ENCODE results near the gene TCHP.

Gene TCHP

GRCh38 chr12:109938947-109939346 lies 38.9 kb downstream of the TCHP start:
- no peak for DNase-seq

GRCh38 chr12:109939504-109939903 lies 39.4 kb downstream of the TCHP start:
- DNase-seq, result no peak

- DNase-seq, result no peak
Measured at GRCh38 chr12:109940339-109940923, 40.4 kb downstream of the TCHP start.

GRCh38 chr12:109943811-109944210 lies 43.7 kb downstream of the TCHP start:
- no peak for DNase-seq

GRCh38 chr12:109944561-109945359 lies 44.7 kb downstream of the TCHP start:
- DNase-seq, result no peak

- DNase-seq, result no peak
Measured at GRCh38 chr12:109946505-109946904, 46.4 kb downstream of the TCHP start.

- DNase-seq, result no peak
Measured at GRCh38 chr12:109946913-109947312, 46.8 kb downstream of the TCHP start.

GRCh38 chr12:109947521-109947920 lies 47.4 kb downstream of the TCHP start:
- no peak for DNase-seq

- no peak for DNase-seq
Measured at GRCh38 chr12:109948368-109948767, 48.3 kb downstream of the TCHP start.

- DNase-seq, result no peak
Measured at GRCh38 chr12:109949089-109949488, 49.0 kb downstream of the TCHP start.

- no peak for DNase-seq
Measured at GRCh38 chr12:109950625-109951024, 50.6 kb downstream of the TCHP start.

GRCh38 chr12:109951136-109951535 lies 51.1 kb downstream of the TCHP start:
- no peak for DNase-seq

GRCh38 chr12:109951751-109952150 lies 51.7 kb downstream of the TCHP start:
- no peak for DNase-seq

GRCh38 chr12:109952160-109952858 lies 52.2 kb downstream of the TCHP start:
- DNase-seq, result no peak

GRCh38 chr12:109952873-109953272 lies 52.8 kb downstream of the TCHP start:
- no peak for DNase-seq

- no peak for DNase-seq
Measured at GRCh38 chr12:109953656-109954055, 53.6 kb downstream of the TCHP start.

- no peak for DNase-seq
Measured at GRCh38 chr12:109958374-109958773, 58.3 kb downstream of the TCHP start.

GRCh38 chr12:109959411-109960093 lies 59.5 kb downstream of the TCHP start:
- no peak for DNase-seq

GRCh38 chr12:109961201-109961600 lies 61.1 kb downstream of the TCHP start:
- DNase-seq, result no peak

- DNase-seq, result no peak
Measured at GRCh38 chr12:109961612-109962011, 61.5 kb downstream of the TCHP start.

- DNase-seq, result no peak
Measured at GRCh38 chr12:109962398-109962797, 62.3 kb downstream of the TCHP start.

- no peak for DNase-seq
Measured at GRCh38 chr12:109963330-109963729, 63.3 kb downstream of the TCHP start.

GRCh38 chr12:109963743-109964429 lies 63.8 kb downstream of the TCHP start:
- DNase-seq, result no peak
